ENCODE data around the gene INS.

INS gene

DNA sequence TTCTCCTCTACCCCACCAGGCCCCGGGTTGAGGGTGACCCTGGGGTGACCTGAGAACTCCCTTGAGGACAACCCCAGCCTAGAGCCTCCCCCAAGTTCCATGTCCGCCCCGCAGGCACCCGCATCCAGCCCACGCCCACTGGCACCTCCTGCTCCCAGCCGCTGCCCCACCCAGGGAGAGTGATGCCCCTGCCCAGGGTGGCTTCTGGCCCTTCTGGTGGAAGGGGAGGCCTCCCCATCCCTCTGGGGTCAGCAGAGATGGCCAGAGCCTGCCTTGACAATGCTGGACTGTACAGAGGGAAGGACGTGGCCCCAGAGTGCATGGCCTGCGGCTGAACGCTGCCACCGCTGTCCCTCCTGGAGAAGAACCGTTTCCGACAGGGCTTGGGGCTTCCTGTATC, 11.7 kb upstream of the INS start:
- H2BK12ac ChIP-seq (ENCODE audit: low read length): peak overlapping the region; percentile 75
- no peak overlapping the region for H2BK5ac ChIP-seq (ENCODE audit: low read length)
- H4K8ac ChIP-seq (ENCODE audit: low read depth, low read length): no peak overlapping the region
- H4K91ac ChIP-seq (ENCODE audit: low read depth, low read length, poor library complexity): peak overlapping the region; percentile 75
- H3K9me3 ChIP-seq (replicated peaks in 1 of 2; ENCODE audit: control insufficient read depth in 2 of 2, insufficient read depth in 1 of 2, low read depth in 1 of 2, low read length in 2 of 2): no peaks in the 10 kb centered on the region
- peaks cover 0 to 12% of the 10 kb centered on the region in 2 donors for H3K4me1 ChIP-seq (ENCODE audit: control insufficient read depth in 2 of 2, insufficient read depth in 1 of 2, low read depth in 1 of 2, low read length in 2 of 2)
- H3K36me3 ChIP-seq (replicated peaks in 1 of 2; ENCODE audit: control insufficient read depth in 2 of 2, insufficient read depth in 2 of 2, low read length in 2 of 2): peaks cover 0 to 2% of the 10 kb centered on the region in 2 donors
- H2BK15ac ChIP-seq (ENCODE audit: low read length): peak overlapping the region; percentile 74
- DNase-seq (ENCODE audit: low spot score): no peak
- H3K4ac ChIP-seq (ENCODE audit: low read length): peak overlapping the region; percentile 10
- H3K27me3 ChIP-seq (ENCODE audit: control insufficient read depth in 3 of 3, insufficient read depth in 3 of 3, low read depth in 1 of 3, low read length in 3 of 3): no peaks in the 10 kb centered on the region
- H3K4me3 ChIP-seq (ENCODE audit: low read length in 2 of 2): no peak overlapping the region
- WGBS, 2 donors (ENCODE audit: extremely low coverage in 2 of 2, insufficient read length in 2 of 2, insufficient replicate concordance in 1 of 2): no CpG with 5 or more reads among the region's 12 CpGs
- H3K18ac ChIP-seq (ENCODE audit: low read length): peak overlapping the region; percentile 92
- H3K4me2 ChIP-seq (ENCODE audit: insufficient read depth, low read length, poor library complexity, severe bottlenecking): no peak overlapping the region
- peak overlapping the region; percentile 78 for H3K14ac ChIP-seq (ENCODE audit: low read length)
- peak overlapping the region; percentile 51 for H3K23ac ChIP-seq (ENCODE audit: low read depth, low read length, poor library complexity)
- peaks cover 5% of the 10 kb centered on the region for H3K79me1 ChIP-seq (ENCODE audit: low read depth, low read length)
- no peak overlapping the region for H3K9ac ChIP-seq (ENCODE audit: low read depth, low read length, poor library complexity)
- H3K27ac ChIP-seq (replicated peaks; ENCODE audit: low read length): no peak overlapping the region
- H2AK5ac ChIP-seq (ENCODE audit: low read depth, low read length): peak overlapping the region; percentile 82
- H2BK120ac ChIP-seq (ENCODE audit: low read depth, low read length): peak overlapping the region; percentile 88
- no peak overlapping the region for H2AFZ ChIP-seq (ENCODE audit: low read length)

DNA sequence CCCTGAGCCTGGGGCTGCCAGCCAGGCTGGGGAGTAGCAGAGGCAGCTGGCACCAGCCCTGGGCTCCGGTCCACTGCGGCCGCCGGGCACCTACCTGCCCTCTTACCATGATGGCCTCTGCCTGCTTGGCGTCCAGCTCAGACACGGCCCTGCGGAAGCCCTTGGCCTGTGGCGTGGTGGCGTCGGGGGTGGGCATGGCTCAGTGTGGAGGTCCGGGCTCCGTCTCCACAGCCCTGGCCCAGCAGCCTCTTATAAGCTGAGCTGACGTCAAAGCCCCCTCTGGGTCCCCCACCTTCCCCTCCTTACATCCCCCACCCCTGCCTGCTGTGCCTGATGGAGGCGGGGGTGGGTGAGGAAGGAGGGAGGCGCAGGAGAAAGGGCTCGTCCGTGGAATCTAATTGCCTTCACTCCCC, 10.6 kb upstream of the INS start, which contains the start of gene TH:
Gene TH (minus strand): TSS at position 225 of the 413 bp plus-strand sequence. CDS start 29 bp downstream, at position 196.
- Histone ChIP-seq H3K23ac (ENCODE audit: low read depth, low read length, poor library complexity) (peak within 1 kb of the TSS; percentile 51), H3K9ac (ENCODE audit: low read depth, low read length, poor library complexity) (peak within 1 kb of the TSS; percentile 50), H3K4me2 (ENCODE audit: insufficient read depth, low read length, poor library complexity, severe bottlenecking) (no peak within 1 kb of the TSS), H4K91ac (ENCODE audit: low read depth, low read length, poor library complexity) (peak within 1 kb of the TSS; percentile 39), H3K27ac (replicated peaks; ENCODE audit: low read length) (no peak within 1 kb of the TSS), H2BK120ac (ENCODE audit: low read depth, low read length) (peak within 1 kb of the TSS; percentile 88), H3K9me3 (replicated peaks in 1 of 2; ENCODE audit: control insufficient read depth in 2 of 2, insufficient read depth in 1 of 2, low read depth in 1 of 2, low read length in 2 of 2) (no peaks in the 10 kb centered on the region), H2BK5ac (ENCODE audit: low read length) (peak within 1 kb of the TSS; percentile 56), H2AFZ (ENCODE audit: low read length) (no peak within 1 kb of the TSS), H2BK15ac (ENCODE audit: low read length) (peak within 1 kb of the TSS; percentile 95), H3K27me3 (ENCODE audit: control insufficient read depth in 3 of 3, insufficient read depth in 3 of 3, low read depth in 1 of 3, low read length in 3 of 3) (no peaks in the 10 kb centered on the region), H3K4me3 (ENCODE audit: low read length in 2 of 2) (no peak within 1 kb of the TSS), H3K79me1 (ENCODE audit: low read depth, low read length) (peaks cover 5% of the 10 kb centered on the region), H2AK5ac (ENCODE audit: low read depth, low read length) (peak within 1 kb of the TSS; percentile 82), H3K14ac (ENCODE audit: low read length) (peak within 1 kb of the TSS; percentile 90), H4K8ac (ENCODE audit: low read depth, low read length) (peak within 1 kb of the TSS; percentile 20), H3K18ac (ENCODE audit: low read length) (peak within 1 kb of the TSS; percentile 97), H3K4ac (ENCODE audit: low read length) (peak within 1 kb of the TSS; percentile 69), H3K4me1 (ENCODE audit: control insufficient read depth in 2 of 2, insufficient read depth in 1 of 2, low read depth in 1 of 2, low read length in 2 of 2) (peaks cover 0 to 12% of the 10 kb centered on the region in 2 donors), H2BK12ac (ENCODE audit: low read length) (peak within 1 kb of the TSS; percentile 82), H3K36me3 (replicated peaks in 1 of 2; ENCODE audit: control insufficient read depth in 2 of 2, insufficient read depth in 2 of 2, low read length in 2 of 2) (peaks cover 0 to 2% of the 10 kb centered on the region in 2 donors)
- DNase-seq (ENCODE audit: low spot score): no peak
- WGBS, 2 donors (ENCODE audit: extremely low coverage in 2 of 2, insufficient read length in 2 of 2, insufficient replicate concordance in 1 of 2): no CpG with 5 or more reads among the region's 17 CpGs

DNA sequence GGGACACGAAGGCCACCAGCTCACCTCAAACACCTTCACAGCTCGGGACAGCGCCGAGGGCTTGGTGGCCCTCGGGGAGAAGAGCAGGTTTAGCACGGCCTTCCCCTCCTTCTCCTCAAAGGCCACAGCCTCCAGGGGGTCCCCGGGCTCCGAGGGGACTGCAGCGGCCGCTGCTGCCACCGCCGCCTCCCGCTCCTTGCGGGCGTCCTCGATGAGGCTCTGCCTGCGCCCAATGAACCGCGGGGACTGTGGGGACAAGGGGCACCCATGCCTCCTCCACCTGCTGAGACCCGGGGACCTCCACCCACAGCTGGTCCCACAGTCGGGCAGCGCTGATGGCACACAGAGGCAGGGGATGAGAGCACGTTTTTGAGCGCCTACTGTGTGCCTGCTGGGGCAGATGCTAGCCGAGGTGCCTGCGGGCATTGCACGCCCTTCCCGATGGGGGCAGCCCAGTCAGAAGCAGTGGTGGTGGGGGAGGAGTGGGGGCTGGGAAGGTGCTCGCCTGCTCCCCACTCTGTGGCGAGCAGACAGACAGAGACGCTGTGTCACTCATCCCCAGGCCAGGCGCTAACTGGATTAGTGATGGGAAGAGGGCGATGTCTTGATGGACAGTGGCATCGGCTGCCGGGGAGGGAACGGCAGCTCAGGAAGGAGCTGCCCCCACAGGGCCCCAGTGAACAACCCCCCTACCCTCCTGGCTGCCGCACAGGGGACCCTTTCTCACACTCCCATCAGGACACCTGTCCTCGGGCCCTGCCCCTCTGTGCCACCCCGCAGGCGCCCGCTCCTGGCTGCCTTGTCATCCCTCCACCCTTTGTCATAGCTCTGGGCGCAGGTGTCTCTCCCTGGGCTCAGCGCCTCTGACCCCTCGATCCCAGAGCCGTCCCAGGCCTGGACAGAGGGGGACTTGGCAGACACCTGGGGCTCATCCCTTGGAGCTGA, 8.9 kb upstream of the INS start:
- no peaks in the 10 kb centered on the region for H3K9me3 ChIP-seq (replicated peaks in 1 of 2; ENCODE audit: control insufficient read depth in 2 of 2, insufficient read depth in 1 of 2, low read depth in 1 of 2, low read length in 2 of 2)
- H2AFZ ChIP-seq (ENCODE audit: low read length): no peak overlapping the region
- H3K9ac ChIP-seq (ENCODE audit: low read depth, low read length, poor library complexity): no peak overlapping the region
- peak overlapping the region; percentile 76 for H3K4ac ChIP-seq (ENCODE audit: low read length)
- WGBS, 2 donors (ENCODE audit: extremely low coverage in 2 of 2, insufficient read length in 2 of 2, insufficient replicate concordance in 1 of 2): no CpG with 5 or more reads among the region's 45 CpGs
- H3K36me3 ChIP-seq (replicated peaks in 1 of 2; ENCODE audit: control insufficient read depth in 2 of 2, insufficient read depth in 2 of 2, low read length in 2 of 2): no peaks in the 10 kb centered on the region
- peak overlapping the region; percentile 68 for H2AK5ac ChIP-seq (ENCODE audit: low read depth, low read length)
- no peak overlapping the region for H3K27ac ChIP-seq (replicated peaks; ENCODE audit: low read length)
- DNase-seq (ENCODE audit: low spot score): no peak
- H3K14ac ChIP-seq (ENCODE audit: low read length): peak overlapping the region; percentile 75
- no peaks in the 10 kb centered on the region for H3K27me3 ChIP-seq (ENCODE audit: control insufficient read depth in 3 of 3, insufficient read depth in 3 of 3, low read depth in 1 of 3, low read length in 3 of 3)
- peak overlapping the region; percentile 81 for H3K23ac ChIP-seq (ENCODE audit: low read depth, low read length, poor library complexity)
- peak overlapping the region; percentile 19 for H2BK120ac ChIP-seq (ENCODE audit: low read depth, low read length)
- H3K4me2 ChIP-seq (ENCODE audit: insufficient read depth, low read length, poor library complexity, severe bottlenecking): no peak overlapping the region
- no peak overlapping the region for H4K8ac ChIP-seq (ENCODE audit: low read depth, low read length)
- H2BK5ac ChIP-seq (ENCODE audit: low read length): peak overlapping the region; percentile 82
- peak overlapping the region; percentile 95 for H2BK15ac ChIP-seq (ENCODE audit: low read length)
- peaks cover 0 to 12% of the 10 kb centered on the region in 2 donors for H3K4me1 ChIP-seq (ENCODE audit: control insufficient read depth in 2 of 2, insufficient read depth in 1 of 2, low read depth in 1 of 2, low read length in 2 of 2)
- peak overlapping the region; percentile 3 for H3K18ac ChIP-seq (ENCODE audit: low read length)
- H2BK12ac ChIP-seq (ENCODE audit: low read length): peak overlapping the region; percentile 73
- peak overlapping the region; percentile 75 for H4K91ac ChIP-seq (ENCODE audit: low read depth, low read length, poor library complexity)
- H3K4me3 ChIP-seq (ENCODE audit: low read length in 2 of 2): no peak overlapping the region
- peaks cover 3% of the 10 kb centered on the region for H3K79me1 ChIP-seq (ENCODE audit: low read depth, low read length)

DNA sequence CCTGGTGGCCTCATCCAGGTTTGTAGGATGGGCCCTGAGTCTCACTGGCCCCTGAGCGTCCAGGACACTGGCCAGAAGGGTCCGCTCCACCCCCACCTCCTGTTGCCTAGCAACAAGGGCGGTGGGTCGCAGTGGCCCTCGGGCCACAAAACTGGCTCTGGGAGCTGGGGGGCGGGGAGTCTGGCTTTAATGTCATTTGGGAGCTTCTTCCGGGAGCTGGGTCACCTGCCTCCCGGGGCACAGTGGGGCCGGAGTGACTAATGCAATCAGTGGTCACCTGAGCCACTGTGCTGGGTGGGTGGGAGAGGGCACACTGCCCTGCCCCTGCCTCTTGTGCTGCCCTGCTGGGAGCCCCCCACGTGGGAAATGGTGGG, 8.0 kb upstream of the INS start:
- no peak overlapping the region for H3K14ac ChIP-seq (ENCODE audit: low read length)
- H3K27ac ChIP-seq (replicated peaks; ENCODE audit: low read length): no peak overlapping the region
- H2BK12ac ChIP-seq (ENCODE audit: low read length): no peak overlapping the region
- H3K36me3 ChIP-seq (replicated peaks in 1 of 2; ENCODE audit: control insufficient read depth in 2 of 2, insufficient read depth in 2 of 2, low read length in 2 of 2): no peaks in the 10 kb centered on the region
- no peak overlapping the region for H3K4me2 ChIP-seq (ENCODE audit: insufficient read depth, low read length, poor library complexity, severe bottlenecking)
- H3K23ac ChIP-seq (ENCODE audit: low read depth, low read length, poor library complexity): no peak overlapping the region
- no peaks in the 10 kb centered on the region for H3K9me3 ChIP-seq (replicated peaks in 1 of 2; ENCODE audit: control insufficient read depth in 2 of 2, insufficient read depth in 1 of 2, low read depth in 1 of 2, low read length in 2 of 2)
- no peak overlapping the region for H4K8ac ChIP-seq (ENCODE audit: low read depth, low read length)
- no peak for DNase-seq (ENCODE audit: low spot score)
- no peak overlapping the region for H2AFZ ChIP-seq (ENCODE audit: low read length)
- no peak overlapping the region for H3K9ac ChIP-seq (ENCODE audit: low read depth, low read length, poor library complexity)
- H3K18ac ChIP-seq (ENCODE audit: low read length): peak overlapping the region; percentile 83
- peaks cover 3% of the 10 kb centered on the region for H3K79me1 ChIP-seq (ENCODE audit: low read depth, low read length)
- H2AK5ac ChIP-seq (ENCODE audit: low read depth, low read length): peak overlapping the region; percentile 99
- H3K4ac ChIP-seq (ENCODE audit: low read length): no peak overlapping the region
- no CpG with 5 or more reads among the region's 10 CpGs for WGBS, 2 donors (ENCODE audit: extremely low coverage in 2 of 2, insufficient read length in 2 of 2, insufficient replicate concordance in 1 of 2)
- H2BK15ac ChIP-seq (ENCODE audit: low read length): peak overlapping the region; percentile 95
- H3K27me3 ChIP-seq (ENCODE audit: control insufficient read depth in 3 of 3, insufficient read depth in 3 of 3, low read depth in 1 of 3, low read length in 3 of 3): no peaks in the 10 kb centered on the region
- no peak overlapping the region for H4K91ac ChIP-seq (ENCODE audit: low read depth, low read length, poor library complexity)
- no peak overlapping the region for H2BK5ac ChIP-seq (ENCODE audit: low read length)
- H3K4me3 ChIP-seq (ENCODE audit: low read length in 2 of 2): no peak overlapping the region
- peaks cover 0 to 12% of the 10 kb centered on the region in 2 donors for H3K4me1 ChIP-seq (ENCODE audit: control insufficient read depth in 2 of 2, insufficient read depth in 1 of 2, low read depth in 1 of 2, low read length in 2 of 2)
- no peak overlapping the region for H2BK120ac ChIP-seq (ENCODE audit: low read depth, low read length)
